Common myeloid progenitor, CD34-positive (primary cell): ENCODE data around the gene ARHGAP22.

ENCODE experiments used
- CTCF ChIA-PET: fragments of 350-600 bp; sonication (Branson Sonifier 250); formaldehyde crosslinking; loops from one replicate; lab custom pipeline; 2021; ENCODE audit warnings: antibody characterized with exemption; lab: Charles Lee
- POLR2A ChIA-PET: fragments of 350-600 bp; sonication (Branson Sonifier 250); formaldehyde crosslinking; loops from one replicate; lab custom pipeline; 2021; ENCODE audit warnings: antibody characterized with exemption; lab: Charles Lee
- DNase-seq, 3 donors: peaks; one replicate each; pipeline versions ENCODE4 v3.0.0 to v3.0.0-alpha.2; 2013
- H3K27ac ChIP-seq, 2 experiments: 1 replicate in 1 of 2; 2 replicates in 1 of 2; pipeline ENCODE4 v1.7.0; 2013; ENCODE audit warnings: inconsistent platforms in 2 of 2, low read length in 2 of 2, mild to moderate bottlenecking in 2 of 2, low read depth in 1 of 2, moderate library complexity in 1 of 2; ENCODE audit not compliant: severe bottlenecking in 2 of 2, insufficient read depth in 1 of 2, poor library complexity in 1 of 2
- H3K27me3 ChIP-seq, 5 experiments: replicated peaks in 2 of 5; 1 replicate in 3 of 5; 2 replicates in 2 of 5; pipeline versions ENCODE4 v1.6.1 to v1.7.0; 2013; ENCODE audit warnings: low read length in 4 of 5, mild to moderate bottlenecking in 2 of 5, moderate library complexity in 2 of 5, inconsistent platforms in 1 of 5; ENCODE audit not compliant: insufficient read depth in 5 of 5, control insufficient read depth in 4 of 5
- H3K36me3 ChIP-seq, 4 experiments: 1 replicate in 2 of 4; 2 replicates in 2 of 4; pipeline versions ENCODE4 v1.6.1 to v1.7.0; 2013; ENCODE audit warnings: low read length in 3 of 4, control low read depth in 1 of 4, mild to moderate bottlenecking in 1 of 4; ENCODE audit not compliant: control insufficient read depth in 4 of 4, insufficient read depth in 4 of 4
- H3K4me1 ChIP-seq, 4 experiments: 1 replicate in 3 of 4; 2 replicates in 1 of 4; pipeline versions ENCODE4 v1.6.1 to v1.7.1; 2013; ENCODE audit warnings: low read length in 3 of 4, mild to moderate bottlenecking in 3 of 4, control low read depth in 1 of 4, inconsistent platforms in 1 of 4, moderate library complexity in 1 of 4; ENCODE audit not compliant: control insufficient read depth in 4 of 4, insufficient read depth in 4 of 4; ENCODE audit errors: control extremely low read depth in 1 of 4
- H3K4me3 ChIP-seq, 7 experiments: 1 replicate in 4 of 7; 2 replicates in 3 of 7; pipeline versions ENCODE4 v1.5.1 to v1.7.0; 2013; ENCODE audit warnings: mild to moderate bottlenecking in 7 of 7, low read length in 6 of 7, moderate library complexity in 6 of 7, inconsistent platforms in 2 of 7, low read depth in 2 of 7, control low read depth in 1 of 7; ENCODE audit not compliant: insufficient read depth in 4 of 7, control insufficient read depth in 1 of 7; ENCODE audit errors: extremely low read depth in 1 of 7
- H3K9me3 ChIP-seq, 5 experiments: 1 replicate in 4 of 5; 2 replicates in 1 of 5; pipeline versions ENCODE4 v1.6.1 to v1.7.1; 2013; ENCODE audit warnings: low read length in 4 of 5, mild to moderate bottlenecking in 2 of 5, inconsistent platforms in 1 of 5, low read depth in 1 of 5, moderate library complexity in 1 of 5; ENCODE audit not compliant: control insufficient read depth in 4 of 5, insufficient read depth in 2 of 5; ENCODE audit errors: control extremely low read depth in 1 of 5
- WGBS: methylation state at CpG from one replicate; pipeline ENCODE4 v1.1.5; 2013; ENCODE audit not compliant: insufficient coverage; 5-methylcytosine and 5-hydroxymethylcytosine counted together

ARHGAP22 gene

GRCh38 chr10:48469516-48470020 lies 135.3 kb downstream of the ARHGAP22 start:
- DNase-seq: peak in 2 of 3 donors; percentile 36 to 56
- no peaks in the 10 kb centered on the region for H3K27me3 ChIP-seq
- H3K9me3 ChIP-seq: no peaks in the 10 kb centered on the region
- peak overlapping the region; percentile 86 to 93 for H3K27ac ChIP-seq
- ChIA-PET POLR2A (interaction anchor here (0.7 to 2.1 kb wide), 5 partner anchors 9 to 24 kb away, joined by 3 to 10 read pairs (median 4); no protein-coding TSS in a partner anchor), CTCF (interaction anchor here (0.7 to 32.1 kb wide), 14 partner anchors 10 to 108 kb away, joined by 3 to 615 read pairs (median 4); no protein-coding TSS in a partner anchor)
- peaks cover 8 to 87% (median 81%) of the 10 kb centered on the region in 4 experiments for H3K4me1 ChIP-seq
- peaks cover 2 to 7% (median 5%) of the 10 kb centered on the region in 4 experiments for H3K36me3 ChIP-seq
- WGBS: 66% methylated on average over 4 of the region's 4 CpGs
- peak overlapping the region in 3 of 7 experiments; percentile 11 to 35 (median 30) for H3K4me3 ChIP-seq

DNA sequence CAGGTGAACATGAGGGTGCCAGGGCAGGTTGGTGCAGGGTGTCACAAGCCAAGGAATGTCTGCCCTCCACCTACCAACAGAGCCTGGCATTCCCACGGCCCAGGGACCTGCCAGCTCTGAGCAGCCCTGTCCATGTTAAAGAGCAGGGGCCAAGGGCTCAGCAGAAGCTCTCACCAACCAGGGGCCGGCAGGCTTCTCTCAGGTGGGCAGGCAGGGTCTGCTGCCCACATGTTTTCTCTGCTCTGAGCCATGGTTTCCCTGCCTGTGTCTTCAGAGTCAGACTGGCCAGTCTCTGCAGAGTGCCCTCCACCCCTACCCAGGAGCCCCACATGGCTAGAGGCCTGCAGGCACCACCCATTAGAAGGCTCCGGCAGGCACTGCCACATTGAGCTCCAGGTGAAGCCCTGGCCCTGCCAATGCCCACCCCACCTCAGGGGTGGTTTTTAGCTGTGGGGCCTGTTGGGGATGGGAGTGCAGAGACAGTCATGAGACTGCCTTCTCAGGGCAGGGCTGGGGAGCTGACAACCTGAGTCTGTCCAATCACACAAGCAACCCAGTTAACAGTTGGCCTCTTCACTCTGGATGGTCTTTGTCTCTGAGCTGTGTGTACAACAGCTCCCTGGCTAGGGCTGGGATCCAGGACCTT lies 135.9 kb downstream of the ARHGAP22 start:
- POLR2A ChIA-PET: interaction anchor here (0.7 to 2.1 kb wide), 3 partner anchors 13 to 25 kb away, joined by 4 to 7 read pairs (median 6); no protein-coding TSS in a partner anchor
- Histone ChIP-seq H3K27ac (peak overlapping the region; percentile 86 to 93), H3K4me1 (peaks cover 8 to 93% (median 82%) of the 10 kb centered on the region in 4 experiments), H3K36me3 (peaks cover 2 to 7% (median 5%) of the 10 kb centered on the region in 4 experiments), H3K9me3 (no peaks in the 10 kb centered on the region), H3K4me3 (peak overlapping the region in 4 of 7 experiments; percentile 21 to 43 (median 38)), H3K27me3 (no peaks in the 10 kb centered on the region)
- no peak for DNase-seq
- CTCF ChIA-PET: interaction anchor here (0.7 to 32.1 kb wide), 13 partner anchors 10 to 108 kb away, joined by 3 to 615 read pairs (median 4); no protein-coding TSS in a partner anchor
- 55% methylated on average over 3 of the region's 3 CpGs for WGBS

GRCh38 chr10:48468130-48468790 lies 136.6 kb downstream of the ARHGAP22 start:
- no peaks in the 10 kb centered on the region for H3K27me3 ChIP-seq
- H3K27ac ChIP-seq: peak overlapping the region; percentile 86 to 93
- CTCF ChIA-PET: interaction anchor here (0.8 to 32.1 kb wide), 8 partner anchors 8 to 107 kb away, joined by 3 to 615 read pairs (median 6); no protein-coding TSS in a partner anchor
- peaks cover 8 to 94% (median 87%) of the 10 kb centered on the region in 4 experiments for H3K4me1 ChIP-seq
- peak in 2 of 3 donors; percentile 59 to 74 for DNase-seq
- H3K36me3 ChIP-seq: peaks cover 0 to 10% (median 4%) of the 10 kb centered on the region in 4 experiments
- POLR2A ChIA-PET: interaction anchor here (0.7 to 2.1 kb wide), 4 partner anchors 13 to 26 kb away, joined by 3 to 7 read pairs (median 5); no protein-coding TSS in a partner anchor
- no peaks in the 10 kb centered on the region for H3K9me3 ChIP-seq
- H3K4me3 ChIP-seq: peak overlapping the region in 3 of 7 experiments; percentile 8 to 42 (median 35)
- WGBS: 0% methylated on average over 1 of the region's 3 CpGs

GRCh38 chr10:48467669-48468068 lies 137.2 kb downstream of the ARHGAP22 start:
- 69% methylated on average over 2 of the region's 4 CpGs for WGBS
- H3K27ac ChIP-seq: peak overlapping the region; percentile 86 to 93
- CTCF ChIA-PET: interaction anchor here (0.6 to 32.1 kb wide), 7 partner anchors 8 to 104 kb away, joined by 3 to 615 read pairs (median 7); no protein-coding TSS in a partner anchor
- DNase-seq: peak in 1 of 3 donors; percentile 24
- no peaks in the 10 kb centered on the region for H3K9me3 ChIP-seq
- POLR2A ChIA-PET: interaction anchor here (0.7 kb wide), 1 partner anchor 13 kb away, joined by 3 read pairs; no protein-coding TSS in a partner anchor
- no peaks in the 10 kb centered on the region for H3K27me3 ChIP-seq
- H3K4me3 ChIP-seq: no peak overlapping the region
- peaks cover 8 to 96% (median 90%) of the 10 kb centered on the region in 4 experiments for H3K4me1 ChIP-seq
- peaks cover 0 to 13% (median 3%) of the 10 kb centered on the region in 4 experiments for H3K36me3 ChIP-seq

DNA sequence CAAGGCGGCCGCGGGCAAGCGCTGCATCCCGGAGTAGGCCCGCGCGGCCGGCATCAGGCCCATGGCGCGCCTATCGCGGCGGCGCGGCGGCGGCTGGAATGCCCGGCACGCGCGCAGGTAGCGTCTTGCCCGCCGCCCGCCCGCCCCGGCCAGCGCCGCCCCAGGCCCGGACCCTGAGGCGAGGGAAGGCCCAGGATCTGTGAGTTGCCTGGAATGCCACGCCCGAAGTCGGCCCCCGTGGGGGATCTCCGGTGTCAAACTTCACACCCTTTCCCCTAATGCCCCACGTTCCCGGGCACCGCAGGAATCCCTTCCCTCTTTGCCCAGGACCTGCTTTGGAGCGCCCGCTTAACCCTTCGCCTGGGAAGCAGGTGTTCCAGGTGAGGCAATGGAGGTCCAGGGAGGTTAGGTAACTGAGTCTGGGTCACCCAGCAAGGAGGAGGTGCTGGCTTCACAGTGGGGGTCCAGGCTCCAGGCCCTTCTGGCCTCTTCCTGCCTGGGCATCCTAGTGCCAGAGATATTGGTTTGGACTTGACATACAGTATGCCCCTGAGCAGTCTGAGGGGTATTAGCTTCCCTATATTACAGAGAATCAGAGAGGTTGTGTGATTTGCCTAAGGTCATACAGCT lies 138.1 kb downstream of the ARHGAP22 start:
- peak overlapping the region; percentile 1 to 71 for H3K27ac ChIP-seq
- POLR2A ChIA-PET: no interaction called here
- H3K4me3 ChIP-seq: no peak overlapping the region
- H3K4me1 ChIP-seq: peaks cover 8 to 99% (median 90%) of the 10 kb centered on the region in 4 experiments
- CTCF ChIA-PET: interaction anchor here (0.6 to 32.1 kb wide), 4 partner anchors 8 to 32 kb away, joined by 3 to 615 read pairs (median 118); no protein-coding TSS in a partner anchor
- H3K27me3 ChIP-seq: no peaks in the 10 kb centered on the region
- H3K36me3 ChIP-seq: peaks cover 0 to 15% (median 8%) of the 10 kb centered on the region in 4 experiments
- WGBS: 97% methylated on average over 26 of the region's 43 CpGs
- H3K9me3 ChIP-seq: no peaks in the 10 kb centered on the region
- DNase-seq: no peak

GRCh38 chr10:48465860-48466521 lies 138.9 kb downstream of the ARHGAP22 start:
- ChIA-PET POLR2A (no interaction called here), CTCF (interaction anchor here (1.0 to 12.0 kb wide), 5 partner anchors 10 to 40 kb away, joined by 4 to 158 read pairs (median 15); no protein-coding TSS in a partner anchor)
- Histone ChIP-seq H3K4me1 (peaks cover 8 to 95% (median 86%) of the 10 kb centered on the region in 4 experiments), H3K27me3 (no peaks in the 10 kb centered on the region), H3K36me3 (peaks cover 0 to 19% (median 9%) of the 10 kb centered on the region in 4 experiments), H3K27ac (peak overlapping the region; percentile 65 to 84), H3K9me3 (no peaks in the 10 kb centered on the region), H3K4me3 (no peak overlapping the region)
- WGBS: 96% methylated on average over 38 of the region's 42 CpGs
- no peak for DNase-seq
